ENCODE data around the gene CHAD.

CHAD gene

GRCh38 chr17:50468304-50469207, at the start of gene CHAD:
CHAD (minus strand) TSS chr17:50468880; CDS start chr17:50468813, 67 bp downstream.
- no peak for DNase-seq (ENCODE audit: low read depth)

- no peak for DNase-seq (ENCODE audit: low read depth)
Observed at GRCh38 chr17:50517504-50518383, 49.1 kb upstream of the CHAD start.

- DNase-seq (ENCODE audit: low read depth) = no peak
Observed at GRCh38 chr17:50517011-50517410, 48.3 kb upstream of the CHAD start.

- no peak for DNase-seq (ENCODE audit: low read depth)
Observed at GRCh38 chr17:50514936-50515702, 46.4 kb upstream of the CHAD start.

GRCh38 chr17:50514388-50514787, 45.7 kb upstream of the CHAD start:
- no peak for DNase-seq (ENCODE audit: low read depth)

- DNase-seq (ENCODE audit: low read depth) = no peak
Observed at GRCh38 chr17:50513495-50513894, 44.8 kb upstream of the CHAD start.

GRCh38 chr17:50511058-50511457, 42.4 kb upstream of the CHAD start:
- no peak for DNase-seq (ENCODE audit: low read depth)

- no peak for DNase-seq (ENCODE audit: low read depth)
Observed at GRCh38 chr17:50508573-50509460, 40.1 kb upstream of the CHAD start.

GRCh38 chr17:50507871-50508572, 39.3 kb upstream of the CHAD start, which contains the start of gene MYCBPAP:
MYCBPAP (plus strand) TSS chr17:50508439; CDS start chr17:50508675, 236 bp downstream.
- DNase-seq (ENCODE audit: low read depth) = peak; percentile 36

- no peak for DNase-seq (ENCODE audit: low read depth)
Observed at GRCh38 chr17:50506298-50506697, 37.6 kb upstream of the CHAD start.

GRCh38 chr17:50505591-50506130, 37.0 kb upstream of the CHAD start:
- DNase-seq (ENCODE audit: low read depth) = no peak

- no peak for DNase-seq (ENCODE audit: low read depth)
Observed at GRCh38 chr17:50502301-50502990, 33.8 kb upstream of the CHAD start.

- no peak for DNase-seq (ENCODE audit: low read depth)
Observed at GRCh38 chr17:50501054-50501453, 32.4 kb upstream of the CHAD start.

GRCh38 chr17:50499721-50500120, 31.0 kb upstream of the CHAD start:
- no peak for DNase-seq (ENCODE audit: low read depth)

GRCh38 chr17:50499270-50499669, 30.6 kb upstream of the CHAD start:
- no peak for DNase-seq (ENCODE audit: low read depth)

GRCh38 chr17:50498021-50498874, 29.6 kb upstream of the CHAD start:
- no peak for DNase-seq (ENCODE audit: low read depth)

GRCh38 chr17:50495918-50496317, 27.2 kb upstream of the CHAD start:
- DNase-seq (ENCODE audit: low read depth) = no peak

- no peak for DNase-seq (ENCODE audit: low read depth)
Observed at GRCh38 chr17:50495217-50495823, 26.6 kb upstream of the CHAD start.
